ACHN (cell line): ENCODE results near the gene BLM.
"Not testable (repeated sequence)": the region's sequence is repeated elsewhere in the genome, so short reads cannot be mapped to it uniquely, and the experiment has no call there.

Source experiments
- DNase-seq: peaks from one replicate; pipeline ENCODE4 v3.0.0-alpha.2; 2015
- in situ Hi-C: cut with HindIII; loops from 2 replicates; pipeline ENCODE4 v1.10.0; 2017; ENCODE audit warnings: low sequenced_read_pairs, low pct_ligation_motif_present, low pct_unique_long_range_greater_than_20kb

Gene BLM

GRCh38 chr15:90713081-90713480 is 4.1 kb upstream of the BLM start:
- no peak for DNase-seq
- in situ Hi-C loops = no loop called here

GRCh38 chr15:90716317-90716975 is 700 bp upstream of the BLM start:
- in situ Hi-C loops = no loop called here

GRCh38 chr15:90718232-90718631 is 1.1 kb downstream of the BLM start:
- in situ Hi-C loops = no loop called here

More at GRCh38 chr15:90716317-90716975, 700 bp upstream of the BLM start:
- DNase-seq = peak; percentile 25

GRCh38 chr15:90720131-90720530 is 3.0 kb downstream of the BLM start:
- no peak for DNase-seq
- in situ Hi-C loops = no loop called here

More at GRCh38 chr15:90718232-90718631, 1.1 kb downstream of the BLM start:
- no peak for DNase-seq

- no peak for DNase-seq
- in situ Hi-C loops = no loop called here
Observed at GRCh38 chr15:90729261-90729660, 12.1 kb downstream of the BLM start.

- in situ Hi-C loops = no loop called here
- no peak for DNase-seq
Observed at GRCh38 chr15:90730290-90730689, 13.1 kb downstream of the BLM start.

- in situ Hi-C loops = no loop called here
- no peak for DNase-seq
Observed at GRCh38 chr15:90735923-90736322, 18.8 kb downstream of the BLM start.

- DNase-seq, in situ Hi-C loops: not testable (repeated sequence)
Observed at GRCh38 chr15:90740545-90740944, 23.4 kb downstream of the BLM start.

GRCh38 chr15:90742087-90742486 is 24.9 kb downstream of the BLM start:
- in situ Hi-C loops = no loop called here
- no peak for DNase-seq

GRCh38 chr15:90743407-90743806 is 26.3 kb downstream of the BLM start:
- no peak for DNase-seq
- in situ Hi-C loops = no loop called here

GRCh38 chr15:90744759-90745402 is 27.7 kb downstream of the BLM start:
- DNase-seq = no peak
- in situ Hi-C loops = no loop called here

GRCh38 chr15:90749754-90750153 is 32.6 kb downstream of the BLM start:
- DNase-seq = no peak
- in situ Hi-C loops = no loop called here

- in situ Hi-C loops = no loop called here
- no peak for DNase-seq
Observed at GRCh38 chr15:90750186-90750585, 33.0 kb downstream of the BLM start.

- in situ Hi-C loops = no loop called here
Observed at GRCh38 chr15:90751300-90751825, 34.2 kb downstream of the BLM start.

GRCh38 chr15:90756916-90757315 is 39.8 kb downstream of the BLM start:
- in situ Hi-C loops = no loop called here
- no peak for DNase-seq

More at GRCh38 chr15:90751300-90751825, 34.2 kb downstream of the BLM start:
- no peak for DNase-seq

GRCh38 chr15:90757461-90757860 is 40.3 kb downstream of the BLM start:
- DNase-seq = no peak
- in situ Hi-C loops = no loop called here

GRCh38 chr15:90760661-90761232 is 43.6 kb downstream of the BLM start:
- DNase-seq = no peak
- in situ Hi-C loops = no loop called here

- in situ Hi-C loops = no loop called here
- DNase-seq = no peak
Observed at GRCh38 chr15:90761629-90762028, 44.5 kb downstream of the BLM start.

GRCh38 chr15:90762109-90762508 is 45.0 kb downstream of the BLM start:
- in situ Hi-C loops = no loop called here

More at GRCh38 chr15:90762109-90762508, 45.0 kb downstream of the BLM start:
- DNase-seq = no peak
